ENCODE data around the gene TM4SF20. TPM values are rescaled to one million over a fixed set of nuclear protein-coding genes. Genes with fewer than 3 reads are reported as not detected.

Gene TM4SF20
- polyA plus RNA-seq, 1 donor from 2014 or later = not detected

GRCh38 chr2:227378371-227378782, 729 bp downstream of the TM4SF20 start:
- H3F3A ChIP-seq (ENCODE audit: insufficient read depth, low read length, poor library complexity, severe bottlenecking) = no peaks in the 10 kb centered on the region
- H3K4me3 ChIP-seq (ENCODE audit: low read length) = no peak overlapping the region
- H3K36me3 ChIP-seq (ENCODE audit: insufficient read depth, low read length) = no peaks in the 10 kb centered on the region
- TF ChIP-seq, protein P1, sequence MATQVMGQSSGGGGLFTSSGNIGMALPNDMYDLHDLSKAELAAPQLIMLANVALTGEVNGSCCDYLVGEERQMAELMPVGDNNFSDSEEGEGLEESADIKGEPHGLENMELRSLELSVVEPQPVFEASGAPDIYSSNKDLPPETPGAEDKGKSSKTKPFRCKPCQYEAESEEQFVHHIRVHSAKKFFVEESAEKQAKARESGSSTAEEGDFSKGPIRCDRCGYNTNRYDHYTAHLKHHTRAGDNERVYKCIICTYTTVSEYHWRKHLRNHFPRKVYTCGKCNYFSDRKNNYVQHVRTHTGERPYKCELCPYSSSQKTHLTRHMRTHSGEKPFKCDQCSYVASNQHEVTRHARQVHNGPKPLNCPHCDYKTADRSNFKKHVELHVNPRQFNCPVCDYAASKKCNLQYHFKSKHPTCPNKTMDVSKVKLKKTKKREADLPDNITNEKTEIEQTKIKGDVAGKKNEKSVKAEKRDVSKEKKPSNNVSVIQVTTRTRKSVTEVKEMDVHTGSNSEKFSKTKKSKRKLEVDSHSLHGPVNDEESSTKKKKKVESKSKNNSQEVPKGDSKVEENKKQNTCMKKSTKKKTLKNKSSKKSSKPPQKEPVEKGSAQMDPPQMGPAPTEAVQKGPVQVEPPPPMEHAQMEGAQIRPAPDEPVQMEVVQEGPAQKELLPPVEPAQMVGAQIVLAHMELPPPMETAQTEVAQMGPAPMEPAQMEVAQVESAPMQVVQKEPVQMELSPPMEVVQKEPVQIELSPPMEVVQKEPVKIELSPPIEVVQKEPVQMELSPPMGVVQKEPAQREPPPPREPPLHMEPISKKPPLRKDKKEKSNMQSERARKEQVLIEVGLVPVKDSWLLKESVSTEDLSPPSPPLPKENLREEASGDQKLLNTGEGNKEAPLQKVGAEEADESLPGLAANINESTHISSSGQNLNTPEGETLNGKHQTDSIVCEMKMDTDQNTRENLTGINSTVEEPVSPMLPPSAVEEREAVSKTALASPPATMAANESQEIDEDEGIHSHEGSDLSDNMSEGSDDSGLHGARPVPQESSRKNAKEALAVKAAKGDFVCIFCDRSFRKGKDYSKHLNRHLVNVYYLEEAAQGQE (IDR thresholded peaks at IDR 0.05; ENCODE audit: borderline replicate concordance) = no peak
- no peak for TF ChIP-seq MXI1 (conservative IDR thresholded peaks at IDR 0.05; ENCODE audit: poor library complexity, severe bottlenecking)
- no peak for TF ChIP-seq POLR2AphosphoS5 (IDR thresholded peaks at IDR 0.05)
- TF ChIP-seq EZH2 (IDR thresholded peaks at IDR 0.05; ENCODE audit: borderline replicate concordance, insufficient read depth, low read length, poor library complexity, severe bottlenecking) = no peak
- TF ChIP-seq RAD21 (conservative IDR thresholded peaks at IDR 0.05) = no peak
- no peak for TF ChIP-seq SMC3 (conservative IDR thresholded peaks at IDR 0.05; ENCODE audit: poor library complexity)
- no peak for TF ChIP-seq TAF1 (IDR thresholded peaks at IDR 0.05; ENCODE audit: low read depth)
- H3K9me3 ChIP-seq (ENCODE audit: low read length) = no peaks in the 10 kb centered on the region
- no peaks in the 10 kb centered on the region for H3K9me2 ChIP-seq (ENCODE audit: insufficient read depth, low read length)
- no peak overlapping the region for H3K4me2 ChIP-seq (ENCODE audit: low read length)
- no peak overlapping the region for H3K9ac ChIP-seq (ENCODE audit: low read length)
- H3K27me3 ChIP-seq (ENCODE audit: insufficient read depth, low read depth, low read length) = no peaks in the 10 kb centered on the region
- H3K27ac ChIP-seq (ENCODE audit: low read length) = no peak overlapping the region
- H2AFZ ChIP-seq (ENCODE audit: low read depth, low read length) = no peak overlapping the region
- no peaks in the 10 kb centered on the region for H4K20me1 ChIP-seq (ENCODE audit: insufficient read depth)
- no peaks in the 10 kb centered on the region for H3K79me2 ChIP-seq (replicated peaks; ENCODE audit: insufficient read depth, low read length)

DNA sequence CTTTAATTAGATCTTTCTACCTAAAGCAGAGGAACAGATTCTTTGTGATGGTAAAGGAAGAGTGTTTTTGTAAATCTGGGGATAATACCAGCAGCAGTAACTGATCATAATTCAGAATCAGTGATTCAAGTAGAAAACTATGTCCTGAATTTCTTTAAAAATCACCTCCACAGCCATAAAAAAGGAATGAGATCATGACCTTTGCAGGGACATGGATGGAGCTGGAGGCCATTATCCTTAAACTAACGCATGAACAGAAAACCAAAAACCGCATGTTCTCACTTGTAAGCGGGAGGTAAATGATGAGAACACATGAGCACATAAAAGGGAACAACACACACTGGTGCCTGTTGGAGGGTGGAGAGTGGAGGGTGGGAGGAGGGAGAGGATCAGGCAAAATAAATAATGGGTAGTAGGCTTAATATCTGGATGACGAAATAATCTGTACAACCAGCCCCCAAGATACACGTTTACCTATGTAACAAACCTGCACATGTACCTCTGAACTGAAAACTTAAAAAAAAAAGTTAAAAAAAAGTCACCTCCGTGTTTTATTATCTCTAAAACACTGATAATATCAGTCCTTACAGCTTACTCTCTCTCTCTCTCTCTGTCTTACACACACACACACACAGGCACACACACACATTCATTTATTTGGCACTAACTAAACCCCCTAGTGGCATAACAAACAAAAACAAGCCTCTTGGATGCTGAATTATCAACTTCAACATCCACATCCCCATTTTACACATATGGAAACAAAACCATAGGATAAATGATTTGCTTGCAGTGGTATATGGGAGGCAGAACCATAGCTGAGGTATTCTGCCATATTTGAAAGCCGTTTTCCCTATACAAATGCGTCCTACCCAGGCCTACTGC, 1.4 kb downstream of the TM4SF20 start:
- Histone ChIP-seq H3K4me3 (ENCODE audit: low read length) (no peak overlapping the region), H3K27me3 (ENCODE audit: insufficient read depth, low read depth, low read length) (no peaks in the 10 kb centered on the region), H3F3A (ENCODE audit: insufficient read depth, low read length, poor library complexity, severe bottlenecking) (no peaks in the 10 kb centered on the region), H3K27ac (ENCODE audit: low read length) (no peak overlapping the region), H3K4me2 (ENCODE audit: low read length) (no peak overlapping the region), H3K36me3 (ENCODE audit: insufficient read depth, low read length) (no peaks in the 10 kb centered on the region), H3K79me2 (replicated peaks; ENCODE audit: insufficient read depth, low read length) (no peaks in the 10 kb centered on the region), H3K9me3 (ENCODE audit: low read length) (no peaks in the 10 kb centered on the region), H3K9ac (ENCODE audit: low read length) (no peak overlapping the region), H4K20me1 (ENCODE audit: insufficient read depth) (no peaks in the 10 kb centered on the region), H3K9me2 (ENCODE audit: insufficient read depth, low read length) (no peaks in the 10 kb centered on the region), H2AFZ (ENCODE audit: low read depth, low read length) (no peak overlapping the region)
- no peak for TF ChIP-seq POLR2AphosphoS5 (IDR thresholded peaks at IDR 0.05)
- no peak for TF ChIP-seq TAF1 (IDR thresholded peaks at IDR 0.05; ENCODE audit: low read depth)
- TF ChIP-seq EZH2 (IDR thresholded peaks at IDR 0.05; ENCODE audit: borderline replicate concordance, insufficient read depth, low read length, poor library complexity, severe bottlenecking) = no peak
- TF ChIP-seq CTCF (IDR thresholded peaks at IDR 0.05; ENCODE audit: poor library complexity, severe bottlenecking) = no peak
